GM12891 (cell line): ENCODE data around the gene DLX2. TPM values are rescaled to one million over a fixed set of nuclear protein-coding genes. Genes with fewer than 3 reads are reported as not detected.
"Not testable (repeated sequence)": the region's sequence is repeated elsewhere in the genome, so short reads cannot be mapped to it uniquely, and the experiment has no call there.

Source experiments
- DNase-seq: peaks from one replicate; pipeline ENCODE4 v3.0.0; 2011; ENCODE audit warnings: low spot score; ENCODE audit not compliant: insufficient read length
- FAIRE-seq: peaks from 2 replicates; lab custom pipeline; 2011; peaks lifted over from hg19 to GRCh38; lab: Jason Lieb, UNC
- PAX5 ChIP-seq: IDR thresholded peaks from 2 replicates; pipeline ENCODE4 v1.6.1; 2011; ENCODE audit warnings: low read length, moderate library complexity, mild to moderate bottlenecking; ENCODE audit not compliant: insufficient read depth, severe bottlenecking
- POLR2A ChIP-seq: IDR thresholded peaks from 2 replicates; pipeline ENCODE4 v1.6.1; 2011; ENCODE audit warnings: low read depth, low read length, control low read depth
- POLR2AphosphoS5 ChIP-seq: IDR thresholded peaks from 2 replicates; pipeline ENCODE4 v1.6.1; 2011; ENCODE audit warnings: low read depth, low read length, control low read depth
- POU2F2 ChIP-seq: IDR thresholded peaks from 2 replicates; pipeline ENCODE4 v1.6.1; 2011; ENCODE audit warnings: low read depth, mild to moderate bottlenecking, control low read depth, low read length, moderate library complexity
- SPI1 ChIP-seq: IDR thresholded peaks from 2 replicates; pipeline ENCODE4 v1.6.1; 2011; ENCODE audit warnings: low read depth, low read length, control low read depth
- TAF1 ChIP-seq: IDR thresholded peaks from 2 replicates; pipeline ENCODE4 v1.6.1; 2011; ENCODE audit warnings: low read depth, low read length, control low read depth
- polyA plus RNA-seq: library from polyadenylated mRNA; unstranded; fragments of >200 nt; gene quantifications from one replicate; pipeline ENCODE4 v1.2.1, GENCODE V29; 2012; ENCODE audit warnings: low read depth, missing spikeins, inconsistent platforms; ENCODE audit not compliant: missing spikeins

Gene DLX2
- polyA plus RNA-seq: 0.17 TPM

DNA sequence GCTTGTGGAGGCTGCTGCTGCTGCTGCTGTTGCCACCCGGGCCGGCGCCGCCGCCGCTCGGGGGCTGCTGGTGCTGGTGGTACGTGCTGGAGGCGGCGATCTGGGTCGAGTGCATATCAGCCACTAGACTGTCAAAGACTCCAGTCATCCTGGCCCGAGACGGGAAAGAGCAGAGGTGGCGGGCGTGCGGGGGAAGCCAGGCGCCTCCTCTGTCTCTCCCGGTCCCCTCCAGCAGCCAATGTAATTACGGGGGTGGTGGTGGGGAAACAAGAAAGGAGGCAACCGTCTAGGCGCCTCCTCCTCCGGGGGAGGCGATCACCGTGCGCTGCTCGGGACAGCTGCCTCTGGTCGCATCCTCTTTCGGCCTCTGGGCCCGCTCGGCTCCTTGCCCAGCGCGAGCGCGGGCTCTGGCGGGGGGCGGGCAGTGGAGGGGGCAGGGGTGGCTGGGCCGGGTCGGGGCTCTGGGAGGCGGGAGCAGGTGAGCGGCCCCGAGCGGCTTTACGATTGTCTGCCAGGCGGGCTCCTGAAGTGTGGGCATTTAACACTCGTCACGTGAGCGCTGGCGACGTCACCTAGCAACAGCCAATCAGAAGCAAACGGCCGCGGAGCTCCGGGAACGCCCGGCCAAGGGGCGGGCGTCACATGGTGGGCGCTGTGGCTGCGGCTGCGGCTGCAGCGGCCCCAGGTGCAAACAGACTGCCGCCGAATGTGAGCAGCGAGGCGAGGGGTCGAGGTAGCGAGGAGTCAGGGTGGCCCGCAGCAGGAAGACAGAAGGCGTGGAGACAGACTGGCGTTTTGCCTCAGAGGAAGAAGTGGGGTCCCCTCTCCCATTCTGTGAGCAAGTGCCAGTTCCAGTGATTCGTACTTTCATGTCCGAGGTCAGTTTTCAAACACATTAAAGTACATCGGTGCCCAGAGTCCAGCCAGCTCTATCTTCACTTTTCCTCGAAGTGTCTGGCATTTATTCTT is at the start of gene DLX2:
DLX2 (minus strand) TSS at position 510 of the 969 bp plus-strand sequence; CDS start at position 148, 362 bp downstream.
- DNase-seq: peak; percentile 74
- peak; percentile 73 for FAIRE-seq
- no peak for TF ChIP-seq POU2F2
- TF ChIP-seq TAF1: no peak
- TF ChIP-seq POLR2AphosphoS5: no peak
- TF ChIP-seq PAX5: no peak
- TF ChIP-seq SPI1: no peak
- no peak for TF ChIP-seq POLR2A

DNA sequence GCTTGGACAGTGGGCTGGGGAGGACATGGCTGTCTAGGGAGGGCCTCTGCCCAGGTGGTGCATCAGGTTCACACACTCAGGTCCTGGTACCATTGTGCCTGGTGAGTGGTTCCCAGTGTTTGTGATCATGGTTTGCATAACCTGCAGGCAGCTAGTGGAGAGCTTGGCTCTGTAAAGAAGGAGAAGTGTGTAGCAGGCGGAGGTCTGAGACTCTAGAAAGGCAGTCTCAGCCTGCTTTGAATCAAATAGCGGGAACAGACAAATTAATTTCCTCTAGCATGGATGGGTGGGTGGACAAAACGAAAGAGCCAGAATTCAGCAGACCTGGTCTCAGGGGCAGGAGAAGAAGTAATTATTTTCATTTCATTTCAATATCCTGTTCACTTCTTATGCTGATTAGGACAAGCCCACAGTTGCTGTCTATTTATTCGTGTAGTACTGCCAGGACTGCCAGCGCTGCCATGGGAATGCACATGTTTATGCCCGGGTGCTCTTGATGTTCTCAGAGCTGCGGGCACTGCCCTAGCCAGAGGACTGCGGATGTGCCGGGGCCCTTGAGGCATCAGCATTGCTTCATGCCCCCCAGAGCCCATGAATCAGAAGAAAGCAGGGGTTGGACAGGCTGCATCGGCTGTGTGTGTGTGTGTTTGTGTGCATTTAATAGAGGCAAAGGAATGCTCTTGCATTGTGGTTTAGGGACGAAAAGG is 45.4 kb upstream of the DLX2 start:
- TF ChIP-seq POLR2A (no peak), TAF1 (no peak), PAX5 (no peak), POU2F2 (no peak), SPI1 (no peak), POLR2AphosphoS5 (no peak)
- FAIRE-seq (no peak), DNase-seq (no peak)

- FAIRE-seq: no peak
- DNase-seq: no peak
- no peak for TF ChIP-seq POLR2AphosphoS5
- no peak for TF ChIP-seq SPI1
- TF ChIP-seq POLR2A: no peak
- no peak for TF ChIP-seq PAX5
- TF ChIP-seq TAF1: no peak
- no peak for TF ChIP-seq POU2F2
Measured at GRCh38 chr2:172143817-172144216, 41.1 kb upstream of the DLX2 start.

DNA sequence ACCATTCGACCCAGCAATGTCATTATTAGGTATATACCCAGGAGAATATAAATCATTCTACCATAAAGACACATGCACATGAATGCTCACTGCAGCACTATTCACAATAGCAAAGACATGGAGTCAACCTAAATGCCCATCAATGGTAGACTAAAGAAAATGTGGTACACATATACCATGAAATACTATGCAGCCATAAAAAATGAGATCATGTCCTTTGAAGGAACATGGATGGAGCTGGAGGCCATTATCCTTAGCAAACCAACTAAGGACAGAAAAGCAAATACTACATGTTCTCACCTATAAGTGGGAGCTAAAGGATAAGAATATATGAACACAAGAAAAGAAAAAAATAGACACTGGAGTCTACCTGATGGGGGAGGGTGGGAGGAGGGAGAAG is 36.0 kb upstream of the DLX2 start:
- not testable (repeated sequence) for DNase-seq, FAIRE-seq

DNA sequence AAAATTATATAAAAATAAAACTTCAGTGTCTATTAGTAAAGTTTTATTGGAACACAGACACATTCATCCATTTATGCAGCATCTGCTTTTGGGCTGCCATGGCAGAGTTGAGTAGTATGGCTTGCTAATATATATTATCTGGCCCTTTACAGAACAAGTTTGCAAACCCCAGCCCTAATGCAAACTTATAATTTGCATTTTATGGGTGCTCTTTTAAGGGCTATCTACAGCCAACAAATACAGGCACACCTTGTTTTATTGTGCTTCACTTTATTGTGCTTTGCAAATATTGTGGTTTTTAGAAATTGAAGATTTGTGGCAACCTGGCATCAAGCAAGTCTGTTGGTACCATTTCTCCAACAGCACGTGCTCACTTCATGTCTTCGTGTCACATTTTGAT is 35.2 kb upstream of the DLX2 start:
- DNase-seq (no peak), FAIRE-seq (no peak)
- TF ChIP-seq POLR2A (no peak), TAF1 (no peak), POU2F2 (no peak), SPI1 (no peak), POLR2AphosphoS5 (no peak)

DNA sequence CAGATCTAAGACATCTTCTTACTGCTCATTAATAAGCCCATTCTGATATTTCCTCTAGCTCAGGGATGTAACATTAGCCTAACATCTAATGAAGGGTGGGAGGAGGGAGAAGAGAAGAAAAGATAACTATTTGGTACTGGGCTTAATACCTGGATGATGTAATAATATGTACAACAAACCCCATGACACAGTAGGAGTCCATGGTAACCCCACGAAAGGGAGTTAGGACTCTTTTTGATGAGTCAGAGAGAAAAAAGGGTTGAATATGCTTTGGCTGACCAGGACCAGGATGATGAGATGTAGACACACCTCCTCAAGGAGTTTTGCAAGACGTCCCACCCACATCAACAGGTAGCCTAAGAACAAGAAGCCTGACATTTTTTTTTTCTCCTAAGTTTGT is 34.4 kb upstream of the DLX2 start:
- FAIRE-seq: no peak
- TF ChIP-seq SPI1 (no peak), PAX5 (no peak), POU2F2 (no peak), POLR2A (no peak), POLR2AphosphoS5 (no peak), TAF1 (no peak)
- no peak for DNase-seq

DNA sequence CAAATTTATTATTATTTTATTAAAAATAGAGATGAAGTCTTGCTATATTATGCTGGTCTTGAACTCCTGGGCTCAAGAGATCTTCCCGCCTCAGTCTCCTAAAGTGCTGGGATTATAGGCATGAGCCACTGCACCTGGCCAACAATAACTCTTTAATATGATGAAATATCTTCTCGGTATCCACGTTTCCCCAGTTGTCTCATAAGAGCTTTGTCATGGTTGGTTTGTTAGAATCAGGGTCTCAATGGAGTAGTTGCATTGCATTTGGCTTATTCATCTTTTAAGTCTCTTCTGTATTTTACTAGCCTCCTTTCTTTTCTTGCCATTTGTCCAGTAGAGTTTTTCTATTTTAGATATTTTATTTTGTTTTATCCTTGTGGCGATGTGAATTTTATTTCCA is 32.7 kb upstream of the DLX2 start:
- TF ChIP-seq PAX5: no peak
- TF ChIP-seq SPI1: no peak
- no peak for TF ChIP-seq POLR2A
- TF ChIP-seq POU2F2: no peak
- TF ChIP-seq POLR2AphosphoS5: no peak
- TF ChIP-seq TAF1: no peak
- DNase-seq (no peak), FAIRE-seq (no peak)

GRCh38 chr2:172134270-172134669 is 31.6 kb upstream of the DLX2 start:
- FAIRE-seq: no peak
- no peak for DNase-seq
- TF ChIP-seq POU2F2 (no peak), POLR2AphosphoS5 (no peak), PAX5 (no peak), SPI1 (no peak), TAF1 (no peak), POLR2A (no peak)

DNA sequence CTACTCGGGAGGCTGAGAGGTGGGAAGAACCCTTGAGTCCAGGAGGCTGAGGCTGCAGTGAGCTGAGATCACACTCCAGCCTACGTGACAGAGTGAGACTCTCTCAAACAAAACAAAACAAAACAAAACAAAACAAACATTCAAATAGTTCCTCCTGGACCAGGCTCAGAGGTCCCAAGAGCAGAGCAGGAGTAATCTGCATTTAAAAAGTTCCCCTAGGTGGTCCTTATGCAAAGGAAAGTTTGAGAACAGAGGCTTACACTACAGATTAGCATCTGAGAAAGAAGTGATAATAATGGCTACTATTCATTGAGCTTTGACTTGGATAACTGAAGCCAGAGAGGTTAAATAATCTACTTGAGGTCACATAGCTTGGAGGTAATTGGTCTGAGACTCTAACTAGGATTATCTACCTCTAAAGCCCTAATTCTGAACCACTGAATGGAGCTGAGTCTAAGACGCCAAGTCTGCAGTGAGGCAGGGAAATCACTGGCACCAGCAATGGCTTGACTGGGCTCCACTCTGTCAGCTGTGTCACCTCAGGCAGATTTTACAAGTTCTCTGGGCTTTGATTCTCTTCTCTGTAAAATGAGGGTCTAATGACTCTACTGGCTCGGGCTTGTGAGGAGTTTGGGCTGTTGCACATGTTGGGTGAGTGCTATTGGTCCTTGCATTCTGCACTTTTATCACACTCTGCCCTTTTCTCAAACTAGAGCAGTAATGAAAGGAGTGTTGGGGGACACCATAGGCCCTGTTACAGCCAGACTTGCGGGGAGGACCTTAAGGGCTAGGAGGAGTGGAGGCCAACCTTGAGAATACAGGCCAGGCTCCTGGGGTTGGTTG is 29.2 kb upstream of the DLX2 start:
- DNase-seq (no peak), FAIRE-seq (no peak)
- TF ChIP-seq POLR2AphosphoS5 (no peak), PAX5 (no peak), SPI1 (no peak), POLR2A (no peak), TAF1 (no peak), POU2F2 (no peak)

GRCh38 chr2:172129404-172129803 is 26.7 kb upstream of the DLX2 start:
- FAIRE-seq (no peak), DNase-seq (no peak)
- TF ChIP-seq SPI1 (no peak), POLR2AphosphoS5 (no peak), TAF1 (no peak), POLR2A (no peak), PAX5 (no peak), POU2F2 (no peak)
